ENCODE data around the gene BST1.

Gene BST1

GRCh38 chr4:15779306-15779705, 76.4 kb downstream of the BST1 start:
- DNase-seq (ENCODE audit: low read depth) = peak; percentile 10

- no peak for DNase-seq (ENCODE audit: low read depth)
Observed at GRCh38 chr4:15779809-15780208, 76.9 kb downstream of the BST1 start.

DNA sequence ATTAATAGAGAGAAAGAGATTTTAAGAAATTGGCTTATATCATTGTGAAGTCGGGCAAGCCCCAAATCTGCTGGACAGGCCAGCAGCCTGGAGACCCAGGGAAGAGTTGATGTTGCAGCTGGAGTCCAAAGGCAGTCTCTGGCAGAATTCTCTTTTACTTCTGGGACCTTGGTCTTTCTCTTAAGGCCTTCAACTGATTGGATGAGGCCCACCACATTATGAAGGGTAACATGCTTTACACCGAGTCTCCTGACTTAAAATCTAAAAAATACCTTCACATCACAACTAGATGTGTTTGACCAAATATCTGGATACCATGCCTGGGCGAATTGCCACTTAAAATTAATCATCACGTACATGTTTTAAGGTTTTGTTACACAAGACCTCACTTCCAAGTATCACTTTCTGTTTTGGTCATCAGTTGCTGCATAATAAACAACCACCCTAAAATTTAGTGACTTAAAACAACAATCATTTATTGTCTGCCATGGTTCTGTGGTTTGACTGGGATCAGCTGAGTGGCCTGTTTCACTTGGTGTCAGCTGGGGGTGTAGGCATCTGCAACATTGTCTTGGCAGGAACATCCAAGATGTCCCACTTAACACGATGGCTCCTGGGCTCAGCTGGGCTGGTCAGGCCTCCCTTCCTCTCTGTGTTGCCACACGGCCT, 78.7 kb downstream of the BST1 start:
- DNase-seq (ENCODE audit: low read depth) = no peak

Measured in GM04504 (cell line).